ENCODE results near the gene MMP23B.

- TF ChIP-seq CTCF (conservative IDR thresholded peaks at IDR 0.05) (no peak), ZFX (IDR thresholded peaks at IDR 0.05) (no peak)
These were observed 33.8 kb upstream of the MMP23B start for GRCh38 chr1:1598051-1598719.

Data from C4-2B (cell line).